Subcutaneous adipose tissue (tissue), 4 donors: ENCODE results near the gene ZNF213. TPM values are rescaled to one million over a fixed set of nuclear protein-coding genes. Genes with fewer than 3 reads are reported as not detected.

Experiments
- CTCF ChIP-seq: fragments of 450-650 bp; IDR thresholded peaks from one replicate; pipeline ENCODE4 v1.5.1; 2016; ENCODE audit warnings: low read depth, mild to moderate bottlenecking, control low read depth, antibody characterized with exemption, moderate library complexity
- total RNA-seq, 4 donors: library from RNA; depleted of rRNA; stranded (reverse); fragments of >200 nt; gene quantifications; one replicate each; pipeline ENCODE4 v1.1.0, GENCODE V29; 2016

ZNF213 gene
- total RNA-seq, 4 donors from 2014 or later: 1.1 to 13.4 (median 5.0) TPM

- TF ChIP-seq CTCF: no peak
Measured at GRCh38 chr16:3158510-3159314, 23.9 kb downstream of the ZNF213 start.

GRCh38 chr16:3161235-3162018 is 26.6 kb downstream of the ZNF213 start:
- no peak for TF ChIP-seq CTCF

GRCh38 chr16:3164121-3164991 is 29.5 kb downstream of the ZNF213 start:
- TF ChIP-seq CTCF: no peak

- TF ChIP-seq CTCF: no peak
Measured at GRCh38 chr16:3165111-3165822, 30.4 kb downstream of the ZNF213 start.

- no peak for TF ChIP-seq CTCF
Measured at GRCh38 chr16:3166505-3166886, 31.7 kb downstream of the ZNF213 start.

GRCh38 chr16:3170440-3171180 is 35.8 kb downstream of the ZNF213 start:
- no peak for TF ChIP-seq CTCF
